DND-41 (cell line): ENCODE results near the gene AMPH.

ENCODE experiments used
- EZH2 ChIP-seq: IDR thresholded peaks from 3 replicates; pipeline ENCODE4 v1.6.1; 2012; ENCODE audit warnings: borderline replicate concordance, low read depth, mild to moderate bottlenecking, moderate library complexity, low read length, inconsistent platforms; ENCODE audit not compliant: severe bottlenecking
- TF ChIP-seq, protein P1 (sequence below): IDR thresholded peaks from 2 replicates; pipeline ENCODE4 v1.5.1; 2012; ENCODE audit warnings: borderline replicate concordance, low read length, moderate library complexity, mild to moderate bottlenecking; ENCODE audit not compliant: poor library complexity, severe bottlenecking; ENCODE audit errors: extremely low read depth

DNA sequence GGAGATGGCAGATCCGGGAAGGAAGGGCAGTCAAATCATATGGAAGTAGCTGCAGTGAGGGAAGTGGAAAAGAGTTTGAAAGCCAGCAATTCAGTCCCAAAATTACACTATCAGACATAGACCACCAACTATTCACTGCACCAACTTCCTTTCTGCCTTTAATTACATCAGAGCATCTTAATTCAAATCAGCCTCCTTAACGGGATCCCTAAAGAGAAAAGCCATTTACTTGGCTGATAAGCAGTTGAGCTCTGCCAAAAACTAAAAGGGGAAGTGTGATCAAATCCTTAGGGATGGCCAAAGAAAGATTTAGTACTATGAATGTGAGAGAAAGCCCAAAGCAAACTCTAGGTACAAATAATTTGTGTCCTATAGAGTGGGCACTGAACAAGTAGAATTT, 110.4 kb downstream of the AMPH start:
- TF ChIP-seq, protein P1, sequence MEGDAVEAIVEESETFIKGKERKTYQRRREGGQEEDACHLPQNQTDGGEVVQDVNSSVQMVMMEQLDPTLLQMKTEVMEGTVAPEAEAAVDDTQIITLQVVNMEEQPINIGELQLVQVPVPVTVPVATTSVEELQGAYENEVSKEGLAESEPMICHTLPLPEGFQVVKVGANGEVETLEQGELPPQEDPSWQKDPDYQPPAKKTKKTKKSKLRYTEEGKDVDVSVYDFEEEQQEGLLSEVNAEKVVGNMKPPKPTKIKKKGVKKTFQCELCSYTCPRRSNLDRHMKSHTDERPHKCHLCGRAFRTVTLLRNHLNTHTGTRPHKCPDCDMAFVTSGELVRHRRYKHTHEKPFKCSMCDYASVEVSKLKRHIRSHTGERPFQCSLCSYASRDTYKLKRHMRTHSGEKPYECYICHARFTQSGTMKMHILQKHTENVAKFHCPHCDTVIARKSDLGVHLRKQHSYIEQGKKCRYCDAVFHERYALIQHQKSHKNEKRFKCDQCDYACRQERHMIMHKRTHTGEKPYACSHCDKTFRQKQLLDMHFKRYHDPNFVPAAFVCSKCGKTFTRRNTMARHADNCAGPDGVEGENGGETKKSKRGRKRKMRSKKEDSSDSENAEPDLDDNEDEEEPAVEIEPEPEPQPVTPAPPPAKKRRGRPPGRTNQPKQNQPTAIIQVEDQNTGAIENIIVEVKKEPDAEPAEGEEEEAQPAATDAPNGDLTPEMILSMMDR = no peak
- TF ChIP-seq EZH2 = no peak
